Posterior cingulate gyrus (tissue), 11 donors: Measurements from ENCODE around the gene RHBDL1.
A peak's percentile ranks its signal among the peaks of the same experiment; 100 is the strongest.

ENCODE experiments used
- DNase-seq, 10 donors: peaks; one replicate each; pipeline versions ENCODE4 v3.0.0 to v3.0.0-alpha.2; 2020 to 2021; ENCODE audit warnings: mixed read lengths in 3 of 10
- intact Hi-C: fragments of 100-400 bp; cut with DNase I; formaldehyde crosslinking; loops from one replicate; pipeline ENCODE4 v1.15.1; 2023

RHBDL1 gene

DNA sequence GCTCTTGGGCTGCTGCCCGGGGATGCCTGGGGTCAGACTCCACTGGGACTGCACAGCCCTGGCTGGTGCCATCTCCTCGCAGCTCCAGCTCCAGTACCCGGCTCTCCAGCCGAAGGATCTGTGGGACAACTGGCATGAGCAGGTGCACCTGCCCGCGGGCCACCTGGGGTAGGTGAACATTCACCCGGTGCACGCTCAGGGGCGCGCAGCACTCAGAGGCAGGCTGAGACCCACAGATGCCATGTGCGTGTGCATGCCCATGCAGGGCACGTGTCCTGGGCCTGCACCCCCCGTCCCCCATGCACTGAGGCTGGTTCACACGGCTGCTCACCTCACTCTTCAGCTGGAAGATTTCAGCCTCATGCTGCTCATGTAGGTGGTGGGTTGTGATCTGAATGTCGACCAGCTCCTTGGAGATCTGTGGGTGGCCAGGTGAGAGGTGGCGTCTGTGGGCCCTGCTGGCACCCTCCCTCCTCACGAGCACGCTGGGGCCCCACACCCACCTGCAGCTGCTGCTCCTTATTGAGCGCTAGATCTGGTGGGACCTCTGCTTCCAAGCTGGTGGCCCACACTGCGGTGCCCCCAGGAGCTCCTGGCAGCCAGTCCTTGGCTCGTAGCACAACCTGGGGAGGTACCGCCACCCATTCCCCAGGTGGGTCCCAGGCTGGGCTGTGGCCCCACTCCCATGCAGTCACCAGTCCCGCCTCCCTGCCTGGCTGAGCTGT lies 50.2 kb downstream of the RHBDL1 start:
- intact Hi-C loops, result no loop called here
- DNase-seq, result no peak

DNA sequence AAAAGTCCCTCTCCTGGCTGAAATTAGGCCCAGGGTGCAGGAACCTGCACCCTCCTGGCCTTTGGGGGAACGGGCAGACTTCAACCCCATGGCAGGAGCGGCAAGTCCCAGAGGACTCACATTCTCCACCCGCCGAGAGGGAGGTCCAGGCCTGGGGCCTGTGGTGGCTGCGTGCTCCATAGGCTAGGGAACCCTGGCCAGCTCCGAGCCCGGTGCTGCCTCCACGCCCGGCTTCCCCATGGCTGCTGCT lies 50.6 kb downstream of the RHBDL1 start:
- DNase-seq, result no peak
- intact Hi-C loops, result no loop called here

DNA sequence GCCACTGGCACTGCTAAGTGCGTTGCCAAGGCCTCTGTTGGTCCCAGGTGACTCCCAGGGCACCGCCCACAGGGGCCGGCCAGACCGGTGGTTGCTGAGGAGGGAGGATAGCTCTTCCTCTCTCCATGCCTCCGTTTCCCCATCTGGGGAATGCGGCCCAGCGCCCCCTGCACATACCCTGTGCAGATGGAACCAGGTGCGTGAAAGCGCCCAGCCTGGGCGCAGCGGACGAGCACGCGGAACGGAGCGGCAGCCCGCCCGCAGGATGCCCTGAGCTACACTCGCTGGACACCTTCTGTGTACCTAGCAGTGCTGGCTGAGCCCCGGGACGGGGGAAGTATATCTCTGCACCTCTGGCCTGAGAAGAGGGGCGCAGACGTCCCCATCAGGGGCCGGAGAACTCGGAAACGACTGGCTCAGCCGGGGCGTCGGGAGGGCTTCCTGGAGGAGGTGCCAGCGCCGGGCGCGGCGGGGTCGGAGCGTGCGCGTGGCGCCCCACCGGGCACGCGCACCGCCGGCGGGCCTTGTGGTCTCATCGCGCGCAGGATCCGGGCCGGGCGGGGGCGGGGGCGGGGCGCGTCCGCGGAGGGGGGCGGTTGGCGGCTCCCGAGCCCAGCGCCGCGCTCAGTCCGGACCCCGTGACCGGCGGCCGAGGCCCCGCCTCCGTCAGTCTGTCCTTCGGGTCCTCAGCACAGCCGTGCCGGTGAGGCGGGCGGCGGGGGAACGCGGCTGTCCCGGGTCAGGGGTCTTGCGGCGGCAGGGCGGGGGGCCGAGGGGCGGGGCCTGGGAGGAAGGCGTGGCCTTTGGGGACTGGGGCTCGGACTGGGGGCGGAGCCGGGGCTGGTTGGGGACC lies 51.2 kb downstream of the RHBDL1 start, which contains the start of the genes CCDC78 and HAGHL:
CCDC78 (minus strand) TSS at position 6 of the 853 bp plus-strand sequence. CDS start 76 bp downstream, outside the sequence.
HAGHL (plus strand) TSS at position 669 of the 853 bp plus-strand sequence. CDS start 404 bp downstream, outside the sequence.
- intact Hi-C loops, result no loop called here

DNA sequence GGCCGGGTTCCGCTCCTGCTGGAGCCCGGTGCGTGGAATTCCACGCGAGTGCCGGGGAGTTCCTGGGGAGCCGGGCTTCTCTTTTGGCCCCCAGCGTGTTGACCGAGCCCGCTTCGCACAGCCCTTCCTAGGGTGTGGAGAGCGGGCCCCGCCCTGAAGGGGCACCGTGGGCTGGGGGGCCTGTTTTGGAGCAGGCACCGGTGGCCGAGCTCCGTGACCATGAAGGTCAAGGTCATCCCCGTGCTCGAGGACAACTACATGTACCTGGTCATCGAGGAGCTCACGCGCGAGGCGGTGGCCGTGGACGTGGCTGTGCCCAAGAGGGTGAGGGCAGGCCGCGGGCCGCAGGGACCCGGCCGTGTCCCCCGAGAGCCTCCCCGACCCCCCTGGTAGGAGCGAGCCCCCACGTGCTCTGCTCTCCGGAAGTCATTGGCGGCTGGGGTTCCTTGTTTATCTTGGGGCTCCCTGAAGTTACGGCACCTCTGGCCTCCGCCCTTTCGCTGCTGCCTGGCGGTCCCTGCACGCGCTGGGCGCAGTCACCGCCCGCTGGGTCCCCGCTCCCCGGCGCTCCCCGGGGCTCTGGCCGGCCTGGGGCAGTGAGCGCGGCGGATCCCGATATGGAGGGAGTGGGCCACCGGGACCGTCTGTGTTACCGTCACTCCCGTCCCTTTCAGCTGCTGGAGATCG lies 52.0 kb downstream of the RHBDL1 start:
- DNase-seq, result no peak
- intact Hi-C loops, result no loop called here

More for the DNA sequence above, 51.2 kb downstream of the RHBDL1 start, which contains the start of the genes CCDC78 and HAGHL:
- peak in 6 of 10 donors; percentile 66 to 95 (median 79) for DNase-seq
